Hindlimb muscle (tissue), 1 donor: ENCODE results near the gene EEF2K. TPM values are rescaled to one million over a fixed set of nuclear protein-coding genes. Genes with fewer than 3 reads are reported as not detected.
"Not testable (repeated sequence)": the region's sequence is repeated elsewhere in the genome, so short reads cannot be mapped to it uniquely, and the experiment has no call there.

Experiments
- DNase-seq: peaks from one replicate; pipeline ENCODE4 v3.0.0-alpha.2; 2013
- polyA plus RNA-seq: library from polyadenylated mRNA; unstranded; fragments of 120-200 nt; gene quantifications from one replicate; pipeline ENCODE4 v1.2.1, GENCODE V29; 2013; ENCODE audit not compliant: insufficient read length

Gene EEF2K
- polyA plus RNA-seq, 1 donor = 67.3 TPM

GRCh38 chr16:22213236-22213635 is 7.2 kb downstream of the EEF2K start:
- DNase-seq = no peak

- no peak for DNase-seq
Measured at GRCh38 chr16:22213801-22214200, 7.7 kb downstream of the EEF2K start.

DNA sequence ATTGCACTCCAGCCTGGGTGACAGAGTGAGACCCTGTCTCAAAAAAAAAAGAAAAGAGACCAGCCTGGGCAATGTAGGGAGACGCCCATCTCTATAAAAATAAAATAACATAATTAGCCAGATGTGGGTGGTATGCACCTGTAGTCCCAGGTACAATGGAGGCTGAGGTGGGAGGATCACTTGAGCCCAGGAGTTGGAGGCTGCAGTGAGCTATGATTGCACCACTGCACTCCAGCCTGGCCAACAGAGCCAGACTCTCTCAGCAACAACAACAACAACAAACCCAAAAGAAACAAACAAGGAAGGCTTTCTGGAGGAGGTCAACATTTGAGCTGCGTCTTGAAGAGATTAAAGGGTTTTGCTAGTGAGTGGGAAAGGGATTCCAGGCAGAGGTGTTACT is 8.3 kb downstream of the EEF2K start:
- no peak for DNase-seq

- no peak for DNase-seq
Measured at GRCh38 chr16:22214889-22215288, 8.8 kb downstream of the EEF2K start.

- DNase-seq = no peak
Measured at GRCh38 chr16:22216191-22216831, 10.2 kb downstream of the EEF2K start.

DNA sequence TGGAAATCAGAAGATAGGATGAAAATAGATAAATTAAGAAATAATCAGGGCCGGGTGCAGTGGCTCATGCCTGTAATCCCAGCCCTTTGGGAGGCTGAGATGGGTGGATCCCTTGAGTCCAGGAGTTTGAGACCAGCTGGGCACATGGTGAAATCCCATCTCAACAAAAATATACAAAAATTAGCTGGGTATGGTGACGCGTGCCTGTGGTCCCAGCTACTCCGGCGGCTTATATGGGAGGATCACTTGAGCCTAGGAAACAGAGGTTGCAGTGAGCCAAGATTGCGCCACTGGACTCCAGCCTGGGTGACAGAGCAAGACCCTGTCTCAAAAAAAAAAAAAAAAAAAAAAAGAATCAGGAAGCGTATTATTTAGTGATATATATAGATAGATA is 10.8 kb downstream of the EEF2K start:
- not testable (repeated sequence) for DNase-seq

DNA sequence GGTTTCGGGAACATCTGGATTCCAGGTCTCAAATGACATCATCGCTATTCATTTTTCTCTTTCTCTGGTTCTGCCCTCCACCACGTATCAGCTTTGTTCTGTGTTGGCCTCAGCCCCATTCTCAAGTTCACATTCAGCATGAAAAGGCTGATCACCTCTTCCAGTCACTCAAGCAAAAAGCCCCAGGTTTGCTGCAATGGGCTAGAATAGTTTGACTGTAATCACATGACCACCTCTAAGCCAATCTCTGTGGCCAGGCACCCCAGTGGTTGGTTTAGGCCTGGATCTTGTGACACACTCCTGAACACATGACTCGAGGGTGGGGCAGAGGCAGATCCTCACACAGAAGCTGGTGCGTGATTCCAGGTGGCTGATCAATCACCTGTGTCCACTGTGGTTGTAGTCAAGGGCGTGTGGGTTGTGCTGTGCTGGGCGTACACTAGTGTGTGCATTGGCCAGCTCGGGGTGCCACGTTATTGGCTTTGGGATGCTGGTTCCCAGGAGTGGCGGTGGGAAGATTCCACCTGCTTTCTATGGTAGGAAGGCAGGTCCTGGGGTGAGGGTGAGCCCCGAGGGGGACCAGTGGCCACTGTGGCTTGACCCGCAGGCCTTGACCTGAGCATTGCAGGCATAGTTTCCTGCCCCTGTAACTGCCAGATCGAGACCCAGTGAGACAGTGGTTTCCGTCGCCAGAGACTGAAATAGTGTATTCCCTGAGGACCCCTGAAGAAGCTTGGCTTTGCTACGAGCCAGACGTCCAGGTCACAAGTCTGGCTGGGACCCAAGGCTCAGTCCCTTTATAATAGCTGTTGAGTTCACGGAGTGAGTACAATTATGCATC is 12.0 kb downstream of the EEF2K start:
- DNase-seq = no peak

GRCh38 chr16:22219389-22220068 is 13.5 kb downstream of the EEF2K start:
- no peak for DNase-seq

GRCh38 chr16:22220069-22220440 is 14.0 kb downstream of the EEF2K start:
- DNase-seq = peak; percentile 67

GRCh38 chr16:22220714-22221113 is 14.6 kb downstream of the EEF2K start:
- no peak for DNase-seq

DNA sequence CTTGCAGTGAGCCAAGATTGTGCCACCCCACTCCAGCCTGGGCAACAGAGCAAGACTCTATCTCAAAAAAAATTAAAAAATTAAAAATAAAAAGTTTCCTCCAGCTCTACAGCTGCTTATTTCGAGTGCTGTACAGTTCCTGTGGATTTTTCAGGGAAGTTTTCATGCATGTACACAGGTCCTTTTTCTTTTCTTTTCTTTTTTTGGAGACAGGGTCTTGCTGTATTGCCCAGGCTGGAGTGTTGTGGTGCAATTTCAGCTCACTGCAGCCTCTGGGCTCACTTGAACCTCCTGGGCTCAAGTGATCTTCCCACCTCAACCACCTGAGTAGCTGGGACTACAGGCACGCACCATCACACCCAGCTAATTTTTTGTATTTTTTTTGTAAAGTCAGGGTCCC is 15.9 kb downstream of the EEF2K start:
- DNase-seq = no peak

GRCh38 chr16:22222998-22223397 is 16.9 kb downstream of the EEF2K start:
- no peak for DNase-seq

DNA sequence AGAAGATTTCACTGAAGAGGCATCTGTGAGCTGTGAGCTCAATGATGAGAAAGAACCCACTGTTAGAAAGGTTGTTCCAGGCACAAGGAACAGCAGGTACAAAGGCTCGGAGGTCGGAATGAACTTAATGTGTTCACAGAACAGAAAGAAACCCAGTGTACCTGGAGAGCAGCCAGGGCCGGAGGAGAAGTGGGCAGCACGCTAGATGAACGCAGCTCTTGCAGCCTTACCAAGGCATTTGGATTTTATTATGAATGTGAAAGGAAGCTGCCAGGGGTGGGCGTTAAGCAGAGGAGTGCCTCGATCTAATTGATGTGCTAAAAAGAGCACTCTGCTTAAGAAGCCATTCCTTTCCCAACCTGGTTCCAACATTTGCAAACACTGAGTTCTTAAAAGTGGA is 19.0 kb downstream of the EEF2K start:
- DNase-seq = no peak

GRCh38 chr16:22229889-22230288 is 23.8 kb downstream of the EEF2K start:
- DNase-seq = no peak

GRCh38 chr16:22232277-22233036 is 26.4 kb downstream of the EEF2K start:
- no peak for DNase-seq

DNA sequence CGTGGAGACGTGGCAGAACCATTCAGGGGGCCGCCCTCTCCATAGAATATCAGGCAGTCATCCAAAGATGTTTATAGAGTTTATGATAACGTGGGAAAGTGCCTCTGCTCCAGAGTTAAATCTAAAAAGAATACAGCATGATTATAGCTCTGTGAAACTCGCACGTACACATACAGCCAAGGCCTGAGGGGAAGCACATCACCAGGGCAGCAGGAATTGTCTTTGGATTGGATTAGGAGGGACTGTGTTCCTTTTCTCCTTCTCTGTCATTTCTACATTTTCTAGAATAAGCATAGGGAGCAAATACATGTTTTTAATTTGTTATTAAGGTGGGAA is 26.9 kb downstream of the EEF2K start:
- no peak for DNase-seq

- no peak for DNase-seq
Measured at GRCh38 chr16:22235839-22236745, 30.0 kb downstream of the EEF2K start.

DNA sequence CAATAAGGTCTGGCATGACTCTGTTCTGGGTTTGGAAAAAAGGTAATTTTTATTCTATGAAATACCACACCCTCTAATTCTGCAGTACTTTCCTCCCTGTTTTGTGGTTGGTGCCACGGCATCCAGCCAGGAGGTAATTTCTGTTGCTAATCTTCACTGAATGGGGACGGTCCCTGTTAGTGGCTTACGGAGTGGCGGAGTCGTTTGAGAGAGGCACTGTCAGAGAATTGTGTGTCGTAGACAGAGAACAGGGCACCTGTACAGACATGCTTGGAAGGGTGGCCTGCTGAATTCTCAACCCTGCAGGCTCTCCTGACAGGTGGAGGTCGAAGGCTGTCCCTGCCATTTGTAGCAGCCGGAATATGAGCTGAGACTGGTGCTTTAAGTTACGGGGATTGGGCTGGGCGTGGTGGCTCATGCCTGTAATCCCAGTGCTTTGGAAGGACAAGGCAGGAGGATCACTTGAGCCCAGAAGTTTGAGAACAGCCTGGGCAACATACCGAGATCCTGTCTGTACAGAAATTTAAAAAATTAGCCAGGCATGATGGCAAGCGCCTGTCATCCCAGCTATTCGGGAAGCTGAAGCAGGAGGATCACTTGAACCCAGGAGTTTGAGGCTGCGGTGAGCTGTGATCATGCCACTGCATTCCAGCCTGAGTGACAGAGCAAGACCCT is 33.2 kb downstream of the EEF2K start:
- DNase-seq = no peak

DNA sequence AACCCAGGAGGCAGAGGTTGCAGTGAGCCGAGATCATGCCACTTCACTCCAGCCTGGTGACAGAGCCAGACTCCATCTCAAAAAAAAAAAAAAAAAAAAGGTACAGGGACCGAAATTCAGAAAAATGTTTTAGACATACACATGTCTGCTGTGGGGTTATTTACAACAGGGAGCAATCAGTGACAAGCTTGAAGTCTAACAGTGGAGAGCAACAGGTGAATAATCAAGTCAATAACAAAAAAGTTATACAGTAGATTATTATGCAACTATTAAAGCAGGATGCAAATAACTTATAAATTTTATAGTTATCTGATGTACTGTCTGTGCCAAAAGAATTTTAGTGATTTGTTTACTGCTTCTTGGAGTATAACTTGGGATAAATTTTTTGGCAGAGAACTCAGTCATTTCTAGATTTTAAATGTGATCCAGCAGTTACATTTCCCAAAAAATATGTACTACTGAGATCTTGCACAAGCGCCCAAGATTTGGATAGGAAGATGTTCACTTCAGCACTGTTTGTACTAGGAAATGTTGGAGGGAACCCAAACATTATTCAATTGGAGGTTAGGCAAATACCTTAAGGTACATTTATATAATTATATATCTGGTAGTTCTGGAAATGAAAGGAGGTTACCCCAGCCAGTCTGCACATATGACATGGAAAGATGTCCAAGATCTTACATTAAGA is 34.1 kb downstream of the EEF2K start:
- DNase-seq = peak; percentile 71

DNA sequence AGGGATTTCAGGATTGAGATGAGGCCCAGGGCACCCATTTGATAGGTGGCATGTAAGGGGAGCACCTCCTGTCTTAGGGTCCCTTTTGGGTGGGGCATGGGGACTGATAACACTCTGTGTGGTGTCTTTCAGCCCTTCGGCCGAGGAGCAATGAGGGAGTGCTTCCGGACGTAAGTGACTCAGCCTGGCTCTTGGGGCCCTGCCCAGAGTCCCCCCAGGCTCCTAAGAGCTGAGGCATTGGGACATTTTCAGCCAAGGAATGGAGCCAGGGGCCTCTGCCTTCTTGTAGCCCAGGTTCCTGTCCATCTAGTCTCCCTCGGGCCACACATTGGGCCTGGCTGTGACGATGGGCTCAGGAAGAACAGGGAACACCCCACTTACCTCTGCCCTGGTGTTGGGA is 44.4 kb downstream of the EEF2K start:
- DNase-seq = no peak

DNA sequence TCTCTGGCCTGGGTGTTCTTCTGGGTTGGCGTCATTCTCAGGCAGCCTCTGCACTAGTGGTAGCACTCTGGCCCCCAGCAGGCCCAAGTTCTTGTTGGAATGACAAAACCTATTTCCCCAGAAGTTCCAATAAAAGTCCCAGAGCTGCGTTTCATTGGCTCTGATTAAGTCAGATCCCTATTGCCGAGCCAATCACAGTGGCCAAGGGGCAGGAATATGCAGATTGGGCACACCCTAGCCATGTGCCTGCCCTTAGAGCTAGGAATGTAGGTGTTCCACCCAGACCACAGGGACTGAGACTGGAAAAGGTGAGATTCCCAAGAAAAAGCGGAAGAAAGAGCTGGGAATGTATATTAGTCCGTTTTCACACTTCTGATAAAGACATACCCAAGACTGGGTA is 46.2 kb downstream of the EEF2K start:
- no peak for DNase-seq
